ENCODE measurements around the gene ADAMTSL5. TPM values are rescaled to one million over a fixed set of nuclear protein-coding genes. Genes with fewer than 3 reads are reported as not detected.
A peak's percentile ranks its signal among the peaks of the same experiment; 100 is the strongest.

The ADAMTSL5 gene
- total RNA-seq, 2 donors from 2014 or later = 2.2 to 7.3 TPM

DNA sequence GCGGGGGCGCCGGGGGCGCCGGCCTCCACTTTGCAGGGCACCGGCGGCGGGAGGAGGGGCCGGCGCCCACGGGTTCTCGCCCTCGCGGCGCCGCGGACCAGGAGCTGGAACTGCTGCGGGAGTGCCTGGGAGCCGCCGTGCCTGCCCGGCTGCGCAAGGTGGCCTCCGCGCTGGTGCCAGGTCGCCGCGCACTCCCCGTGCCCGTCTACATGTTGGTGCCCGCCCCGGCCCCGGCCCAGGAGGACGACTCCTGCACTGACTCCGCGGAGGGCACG is 45.7 kb downstream of the ADAMTSL5 start:
- DNase-seq = no peak
- H3K27me3 ChIP-seq = peaks cover 69% of the 10 kb centered on the region
- no peaks in the 10 kb centered on the region for H3K9me3 ChIP-seq
- peaks cover 37% of the 10 kb centered on the region for H3K4me1 ChIP-seq
- H3K4me3 ChIP-seq = no peak overlapping the region
- intact Hi-C loops (cut with DNase I) = no loop called here
- H3K36me3 ChIP-seq = no peaks in the 10 kb centered on the region
- H3K9ac ChIP-seq (ENCODE audit: low read depth in 2 of 2, low read length in 2 of 2) = no peak overlapping the region
- H3K27ac ChIP-seq = no peak overlapping the region
- TF ChIP-seq, protein P1, sequence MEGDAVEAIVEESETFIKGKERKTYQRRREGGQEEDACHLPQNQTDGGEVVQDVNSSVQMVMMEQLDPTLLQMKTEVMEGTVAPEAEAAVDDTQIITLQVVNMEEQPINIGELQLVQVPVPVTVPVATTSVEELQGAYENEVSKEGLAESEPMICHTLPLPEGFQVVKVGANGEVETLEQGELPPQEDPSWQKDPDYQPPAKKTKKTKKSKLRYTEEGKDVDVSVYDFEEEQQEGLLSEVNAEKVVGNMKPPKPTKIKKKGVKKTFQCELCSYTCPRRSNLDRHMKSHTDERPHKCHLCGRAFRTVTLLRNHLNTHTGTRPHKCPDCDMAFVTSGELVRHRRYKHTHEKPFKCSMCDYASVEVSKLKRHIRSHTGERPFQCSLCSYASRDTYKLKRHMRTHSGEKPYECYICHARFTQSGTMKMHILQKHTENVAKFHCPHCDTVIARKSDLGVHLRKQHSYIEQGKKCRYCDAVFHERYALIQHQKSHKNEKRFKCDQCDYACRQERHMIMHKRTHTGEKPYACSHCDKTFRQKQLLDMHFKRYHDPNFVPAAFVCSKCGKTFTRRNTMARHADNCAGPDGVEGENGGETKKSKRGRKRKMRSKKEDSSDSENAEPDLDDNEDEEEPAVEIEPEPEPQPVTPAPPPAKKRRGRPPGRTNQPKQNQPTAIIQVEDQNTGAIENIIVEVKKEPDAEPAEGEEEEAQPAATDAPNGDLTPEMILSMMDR (IDR thresholded peaks at IDR 0.05) = no peak

GRCh38 chr19:1466461-1467214 is 46.2 kb downstream of the ADAMTSL5 start:
- Histone ChIP-seq H3K4me1 (peaks cover 37% of the 10 kb centered on the region), H3K27ac (no peak overlapping the region)

GRCh38 chr19:1466018-1466460 is 46.8 kb downstream of the ADAMTSL5 start:
- Histone ChIP-seq H3K4me3 (no peak overlapping the region), H3K4me1 (peaks cover 31% of the 10 kb centered on the region), H3K36me3 (no peaks in the 10 kb centered on the region), H3K27me3 (peaks cover 58% of the 10 kb centered on the region), H3K9me3 (no peaks in the 10 kb centered on the region), H3K27ac (no peak overlapping the region), H3K9ac (ENCODE audit: low read depth in 2 of 2, low read length in 2 of 2) (no peak overlapping the region)
- TF ChIP-seq, protein P1 (IDR thresholded peaks at IDR 0.05) = no peak
- no peak for DNase-seq
- intact Hi-C loops (cut with DNase I) = no loop called here

More at GRCh38 chr19:1466461-1467214, 46.2 kb downstream of the ADAMTSL5 start:
- H3K4me3 ChIP-seq = no peak overlapping the region
- no peak for DNase-seq
- no peak overlapping the region for H3K9ac ChIP-seq (ENCODE audit: low read depth in 2 of 2, low read length in 2 of 2)
- no peaks in the 10 kb centered on the region for H3K9me3 ChIP-seq
- no peaks in the 10 kb centered on the region for H3K36me3 ChIP-seq
- intact Hi-C loops (cut with DNase I) = no loop called here
- TF ChIP-seq, protein P1 (IDR thresholded peaks at IDR 0.05) = no peak
- peaks cover 64% of the 10 kb centered on the region for H3K27me3 ChIP-seq

GRCh38 chr19:1465191-1466016 is 47.4 kb downstream of the ADAMTSL5 start:
- peak; percentile 63 for DNase-seq

DNA sequence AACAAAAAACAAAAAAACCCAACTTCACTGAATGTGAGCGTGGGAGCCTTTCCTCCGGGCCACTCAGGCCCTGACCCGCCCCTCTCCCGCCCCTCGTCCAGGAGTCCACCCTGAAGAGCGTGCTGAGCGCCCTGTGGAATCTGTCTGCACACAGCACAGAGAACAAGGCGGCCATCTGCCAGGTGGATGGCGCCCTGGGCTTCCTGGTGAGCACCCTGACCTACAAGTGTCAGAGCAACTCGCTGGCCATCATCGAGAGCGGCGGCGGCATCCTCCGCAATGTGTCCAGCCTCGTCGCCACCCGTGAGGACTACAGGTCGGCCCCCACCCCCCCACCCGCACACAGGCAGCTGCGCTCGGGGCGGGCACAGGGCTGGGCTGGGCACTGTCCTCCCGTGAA is 51.0 kb downstream of the ADAMTSL5 start:
- TF ChIP-seq, protein P1 (IDR thresholded peaks at IDR 0.05) = no peak
- Histone ChIP-seq H3K9me3 (no peaks in the 10 kb centered on the region), H3K27me3 (peaks cover 32% of the 10 kb centered on the region), H3K4me1 (peaks cover 9% of the 10 kb centered on the region), H3K9ac (ENCODE audit: low read depth in 2 of 2, low read length in 2 of 2) (no peak overlapping the region), H3K4me3 (no peak overlapping the region), H3K36me3 (no peaks in the 10 kb centered on the region), H3K27ac (no peak overlapping the region)
- DNase-seq = no peak
- intact Hi-C loops (cut with DNase I) = no loop called here

More at GRCh38 chr19:1465191-1466016, 47.4 kb downstream of the ADAMTSL5 start:
- no peaks in the 10 kb centered on the region for H3K9me3 ChIP-seq
- H3K4me1 ChIP-seq = peaks cover 24% of the 10 kb centered on the region
- H3K27me3 ChIP-seq = peaks cover 52% of the 10 kb centered on the region
- TF ChIP-seq, protein P1 (IDR thresholded peaks at IDR 0.05) = peak; percentile 64
- H3K4me3 ChIP-seq = no peak overlapping the region
- H3K27ac ChIP-seq = no peak overlapping the region
- intact Hi-C loops (cut with DNase I) = no loop called here
- no peak overlapping the region for H3K9ac ChIP-seq (ENCODE audit: low read depth in 2 of 2, low read length in 2 of 2)
- H3K36me3 ChIP-seq = no peaks in the 10 kb centered on the region

Measured in colonic mucosa (tissue), 4 donors.